ENCODE results near the gene COL5A1.

The COL5A1 gene

GRCh38 chr9:134884492-134884891, 242.9 kb downstream of the COL5A1 start:
- in situ Hi-C loops (cut with HindIII; ENCODE audit: low pct_unique_long_range_greater_than_20kb, low sequenced_read_pairs), result no loop called here

GRCh38 chr9:134885001-134885678, 243.5 kb downstream of the COL5A1 start:
- no peak for DNase-seq (ENCODE audit: low read depth in 1 of 2, low spot score in 1 of 2)
- in situ Hi-C loops (cut with HindIII; ENCODE audit: low pct_unique_long_range_greater_than_20kb, low sequenced_read_pairs), result no loop called here

More at GRCh38 chr9:134884492-134884891, 242.9 kb downstream of the COL5A1 start:
- no peak for TF ChIP-seq JUND (IDR thresholded peaks at IDR 0.05; ENCODE audit: low read depth)
- DNase-seq (ENCODE audit: low read depth in 1 of 2, low spot score in 1 of 2), result no peak

GRCh38 chr9:134885679-134886412, 244.2 kb downstream of the COL5A1 start:
- no peak for TF ChIP-seq JUND (IDR thresholded peaks at IDR 0.05; ENCODE audit: low read depth)
- in situ Hi-C loops (cut with HindIII; ENCODE audit: low pct_unique_long_range_greater_than_20kb, low sequenced_read_pairs), result no loop called here
- DNase-seq (ENCODE audit: low read depth in 1 of 2, low spot score in 1 of 2), result no peak

More at GRCh38 chr9:134885001-134885678, 243.5 kb downstream of the COL5A1 start:
- TF ChIP-seq JUND (IDR thresholded peaks at IDR 0.05; ENCODE audit: low read depth), result no peak

- no peak for DNase-seq (ENCODE audit: low read depth in 1 of 2, low spot score in 1 of 2)
- in situ Hi-C loops (cut with HindIII; ENCODE audit: low pct_unique_long_range_greater_than_20kb, low sequenced_read_pairs), result no loop called here
Observed at GRCh38 chr9:134886413-134886913, 244.9 kb downstream of the COL5A1 start.

GRCh38 chr9:134887219-134887618, 245.6 kb downstream of the COL5A1 start:
- DNase-seq (ENCODE audit: low read depth in 1 of 2, low spot score in 1 of 2), result no peak
- TF ChIP-seq JUND (IDR thresholded peaks at IDR 0.05; ENCODE audit: low read depth), result no peak
- in situ Hi-C loops (cut with HindIII; ENCODE audit: low pct_unique_long_range_greater_than_20kb, low sequenced_read_pairs), result no loop called here

More at GRCh38 chr9:134886413-134886913, 244.9 kb downstream of the COL5A1 start:
- TF ChIP-seq JUND (IDR thresholded peaks at IDR 0.05; ENCODE audit: low read depth), result no peak

- no peak for DNase-seq (ENCODE audit: low read depth in 1 of 2, low spot score in 1 of 2)
- in situ Hi-C loops (cut with HindIII; ENCODE audit: low pct_unique_long_range_greater_than_20kb, low sequenced_read_pairs), result no loop called here
Observed at GRCh38 chr9:134887686-134888602, 246.3 kb downstream of the COL5A1 start.

GRCh38 chr9:134888603-134889190, 247.1 kb downstream of the COL5A1 start:
- TF ChIP-seq JUND (IDR thresholded peaks at IDR 0.05; ENCODE audit: low read depth), result no peak
- no peak for DNase-seq (ENCODE audit: low read depth in 1 of 2, low spot score in 1 of 2)
- in situ Hi-C loops (cut with HindIII; ENCODE audit: low pct_unique_long_range_greater_than_20kb, low sequenced_read_pairs), result no loop called here

More at GRCh38 chr9:134887686-134888602, 246.3 kb downstream of the COL5A1 start:
- no peak for TF ChIP-seq JUND (IDR thresholded peaks at IDR 0.05; ENCODE audit: low read depth)

- no peak for TF ChIP-seq JUND (IDR thresholded peaks at IDR 0.05; ENCODE audit: low read depth)
- in situ Hi-C loops (cut with HindIII; ENCODE audit: low pct_unique_long_range_greater_than_20kb, low sequenced_read_pairs), result no loop called here
- DNase-seq (ENCODE audit: low read depth in 1 of 2, low spot score in 1 of 2), result no peak
Observed at GRCh38 chr9:134889386-134890154, 248.0 kb downstream of the COL5A1 start.

GRCh38 chr9:134890155-134890495, 248.5 kb downstream of the COL5A1 start:
- TF ChIP-seq JUND (IDR thresholded peaks at IDR 0.05; ENCODE audit: low read depth), result no peak
- in situ Hi-C loops (cut with HindIII; ENCODE audit: low pct_unique_long_range_greater_than_20kb, low sequenced_read_pairs), result no loop called here
- no peak for DNase-seq (ENCODE audit: low read depth in 1 of 2, low spot score in 1 of 2)

GRCh38 chr9:134891053-134891452, 249.4 kb downstream of the COL5A1 start:
- in situ Hi-C loops (cut with HindIII; ENCODE audit: low pct_unique_long_range_greater_than_20kb, low sequenced_read_pairs), result no loop called here
- TF ChIP-seq JUND (IDR thresholded peaks at IDR 0.05; ENCODE audit: low read depth), result no peak
- DNase-seq (ENCODE audit: low read depth in 1 of 2, low spot score in 1 of 2), result no peak

GRCh38 chr9:134891713-134892112, 250.1 kb downstream of the COL5A1 start:
- TF ChIP-seq JUND (IDR thresholded peaks at IDR 0.05; ENCODE audit: low read depth), result no peak
- DNase-seq (ENCODE audit: low read depth in 1 of 2, low spot score in 1 of 2), result no peak
- in situ Hi-C loops (cut with HindIII; ENCODE audit: low pct_unique_long_range_greater_than_20kb, low sequenced_read_pairs), result no loop called here

Data from T47D (cell line).